Stomach (tissue), 9 donors: ENCODE data around the gene ALX3. TPM values are rescaled to one million over a fixed set of nuclear protein-coding genes. Genes with fewer than 3 reads are reported as not detected.

Source experiments
- DNase-seq, 2 donors: peaks; one replicate each; pipeline versions ENCODE4 v3.0.0 to v3.0.0-alpha.2; 2013 to 2019
- H3K27ac ChIP-seq, 5 donors: fragments of 200-600 bp in 4 of 5; sonication (generic) in 4 of 5; one replicate each; pipeline ENCODE4 v1.5.1; 2013 to 2019; ENCODE audit warnings: mild to moderate bottlenecking in 1 of 5, moderate library complexity in 1 of 5
- H3K27me3 ChIP-seq, 3 donors: fragments of 200-600 bp; sonication (generic); one replicate each; pipeline ENCODE4 v1.5.1; 2017 to 2019; ENCODE audit warnings: mixed run types in 1 of 3
- H3K36me3 ChIP-seq, 4 donors: fragments of 200-600 bp; sonication (generic); 1 replicate in 3 of 4; 2 replicates in 1 of 4; pipeline ENCODE4 v1.5.1; 2016 to 2019
- H3K4me1 ChIP-seq, 4 donors: fragments of 200-600 bp; sonication (generic); one replicate each; pipeline ENCODE4 v1.5.1; 2016 to 2019
- H3K4me3 ChIP-seq, 4 donors: fragments of 200-600 bp; sonication (generic) in 3 of 4; one replicate each; pipeline ENCODE4 v1.5.1; 2016 to 2019; ENCODE audit warnings: mild to moderate bottlenecking in 1 of 4
- H3K9me3 ChIP-seq, 4 donors: fragments of 200-600 bp; sonication (generic); one replicate each; pipeline ENCODE4 v1.5.1; 2016 to 2019
- CTCF ChIP-seq, 7 experiments: fragments of 450-650 bp in 4 of 7; fragments of 200-600 bp in 3 of 7; sonication (generic) in 3 of 7; IDR thresholded peaks; one replicate each; pipeline ENCODE4 v1.5.1; 2016 to 2019; ENCODE audit warnings: antibody characterized with exemption in 7 of 7, control low read depth in 2 of 7, mild to moderate bottlenecking in 1 of 7
- EP300 ChIP-seq: sonication (generic); formaldehyde crosslinking; IDR thresholded peaks from one replicate; pipeline ENCODE4 v1.6.1; 2017; ENCODE audit warnings: antibody characterized with exemption
- POLR2A ChIP-seq, 4 donors: fragments of 450-650 bp; IDR thresholded peaks; one replicate each; pipeline ENCODE4 v1.6.1; 2016; ENCODE audit warnings: antibody characterized with exemption in 4 of 4, control low read depth in 2 of 4, mild to moderate bottlenecking in 1 of 4, moderate library complexity in 1 of 4
- POLR2AphosphoS5 ChIP-seq, 3 donors: sonication (generic); formaldehyde crosslinking; IDR thresholded peaks; one replicate each; pipeline ENCODE4 v1.6.1; 2016; ENCODE audit warnings: antibody characterized with exemption in 3 of 3
- WGBS, 5 donors: extraction: QIAGEN DNeasy Blood & Tissue Kit in 3 of 5; methylation state at CpG; one replicate each; pipeline versions ENCODE4 v1.1.5 to v1.1.7; 2013 to 2018; 5-methylcytosine and 5-hydroxymethylcytosine counted together
- intact Hi-C: fragments of 100-400 bp; cut with DNase I; formaldehyde crosslinking; loops from one replicate; pipeline ENCODE4 v1.15.1; 2023; ENCODE audit warnings: low total_unique reads
- polyA plus RNA-seq, 3 donors: library from polyadenylated mRNA; stranded (reverse); fragments of 200-250 nt; gene quantifications; one replicate each; pipeline ENCODE4 v1.2.3, GENCODE V29; 2013
- total RNA-seq, 5 donors: library from RNA; depleted of rRNA; stranded (reverse); fragments of >200 nt; gene quantifications; one replicate each; pipeline versions ENCODE4 v1.1.0 to v1.2.3, GENCODE V29; 2014 to 2016
- donor health status: healthy with polysubstance abuse.
- donor health status: Bipolar disorder and iron deficiency.
- donor health status: healthy.

The ALX3 gene
- total and polyA plus RNA-seq, 8 donors = 0.08 TPM; not detected in 7

- intact Hi-C loops = no loop called here
- TF ChIP-seq EP300 (no peak), POLR2A (IDR thresholded peaks at IDR 0.05) (no peak), POLR2AphosphoS5 (IDR thresholded peaks at IDR 0.05) (no peak), CTCF (IDR thresholded peaks at IDR 0.05) (no peak)
- Histone ChIP-seq H3K4me1 (peaks cover 11 to 28% (median 18%) of the 10 kb centered on the region in 4 donors), H3K36me3 (no peaks in the 10 kb centered on the region), H3K27ac (no peak overlapping the region), H3K4me3 (no peak overlapping the region), H3K27me3 (peaks cover 0 to 52% (median 10%) of the 10 kb centered on the region in 3 donors), H3K9me3 (no peaks in the 10 kb centered on the region)
- DNase-seq = no peak
- WGBS, 5 donors = 59 to 71% (median 66%) methylated on average over 4 of the region's 4 CpGs
These were observed 16.5 kb upstream of the ALX3 start for GRCh38 chr1:110086961-110087360.

- Histone ChIP-seq H3K4me1 (peaks cover 11 to 28% (median 18%) of the 10 kb centered on the region in 4 donors), H3K9me3 (no peaks in the 10 kb centered on the region), H3K27ac (no peak overlapping the region), H3K36me3 (no peaks in the 10 kb centered on the region), H3K27me3 (peaks cover 0 to 52% (median 10%) of the 10 kb centered on the region in 3 donors), H3K4me3 (no peak overlapping the region)
- TF ChIP-seq EP300 = no peak
- TF ChIP-seq POLR2AphosphoS5 (IDR thresholded peaks at IDR 0.05) = no peak
- no peak for TF ChIP-seq POLR2A (IDR thresholded peaks at IDR 0.05)
- TF ChIP-seq CTCF (IDR thresholded peaks at IDR 0.05) = no peak
- WGBS, 5 donors = 84 to 87% (median 86%) methylated on average over 5 of the region's 5 CpGs
- DNase-seq = no peak
- intact Hi-C loops = no loop called here
These were observed 15.2 kb upstream of the ALX3 start for GRCh38 chr1:110085671-110086070.

GRCh38 chr1:110084227-110085078 is 14.0 kb upstream of the ALX3 start:
- Histone ChIP-seq H3K9me3 (no peaks in the 10 kb centered on the region), H3K4me1 (peaks cover 11 to 28% (median 18%) of the 10 kb centered on the region in 4 donors), H3K36me3 (no peaks in the 10 kb centered on the region), H3K4me3 (peak overlapping the region; percentile 57 to 82 (median 79)), H3K27me3 (peaks cover 0 to 51% (median 10%) of the 10 kb centered on the region in 3 donors), H3K27ac (peak overlapping the region; percentile 42 to 87 (median 83))
- 2 to 4% (median 3%) methylated on average over 61 to 72 of the region's 72 CpGs for WGBS, 5 donors
- intact Hi-C loops = no loop called here
- DNase-seq = peak; percentile 72 to 89
- TF ChIP-seq CTCF (IDR thresholded peaks at IDR 0.05) (no peak), POLR2AphosphoS5 (IDR thresholded peaks at IDR 0.05) (peak; percentile 31 to 82 (median 81)), EP300 (no peak), POLR2A (IDR thresholded peaks at IDR 0.05) (no peak)

GRCh38 chr1:110083866-110084226 is 13.4 kb upstream of the ALX3 start:
- Histone ChIP-seq H3K27ac (peak overlapping the region in 4 of 5 donors; percentile 71 to 87 (median 84)), H3K4me1 (peaks cover 11 to 28% (median 18%) of the 10 kb centered on the region in 4 donors), H3K9me3 (no peaks in the 10 kb centered on the region), H3K4me3 (peak overlapping the region; percentile 57 to 82 (median 79)), H3K27me3 (peaks cover 0 to 45% (median 10%) of the 10 kb centered on the region in 3 donors), H3K36me3 (no peaks in the 10 kb centered on the region)
- intact Hi-C loops = no loop called here
- DNase-seq = peak in 1 of 2 donors; percentile 37
- WGBS, 5 donors = 2 to 7% (median 5%) methylated on average over 25 to 37 of the region's 37 CpGs
- TF ChIP-seq CTCF (IDR thresholded peaks at IDR 0.05) = no peak
- TF ChIP-seq EP300 = no peak
- TF ChIP-seq POLR2AphosphoS5 (IDR thresholded peaks at IDR 0.05) = no peak
- no peak for TF ChIP-seq POLR2A (IDR thresholded peaks at IDR 0.05)
